Neural cell (in vitro differentiated cells): ENCODE measurements around the gene IGF1R. TPM values are rescaled to one million over a fixed set of nuclear protein-coding genes. Genes with fewer than 3 reads are reported as not detected.

Experiments
- H2AFZ ChIP-seq: fragments of 200-600, 300-800 bp; sonication (generic), shearing (Covaris generic); 2 replicates; pipeline ENCODE4 v1.6.0; 2014; ENCODE audit warnings: low read depth, mild to moderate bottlenecking, antibody characterized with exemption, low read length, moderate library complexity
- H3F3A ChIP-seq: fragments of 200-600 bp; shearing (Covaris generic); 2 replicates; pipeline ENCODE4 v1.6.1; 2016; ENCODE audit warnings: mild to moderate bottlenecking, moderate library complexity, mixed read lengths, antibody characterized with exemption, low read length; ENCODE audit not compliant: insufficient read depth, poor library complexity, severe bottlenecking
- H3K27ac ChIP-seq: fragments of 200-600, 300-800 bp; sonication (generic), shearing (Covaris generic); 2 replicates; pipeline ENCODE4 v1.5.1; 2014; ENCODE audit warnings: mild to moderate bottlenecking, low read length, moderate library complexity
- H3K27me3 ChIP-seq: fragments of 300-800, 200-600 bp; sonication (generic), shearing (Covaris generic); 2 replicates; pipeline ENCODE4 v1.6.0; 2014; ENCODE audit warnings: mild to moderate bottlenecking, low read depth, low read length, moderate library complexity; ENCODE audit not compliant: insufficient read depth
- H3K36me3 ChIP-seq: fragments of 300-800, 200-600 bp; sonication (generic), shearing (Covaris generic); 2 replicates; pipeline ENCODE4 v1.5.1; 2014; ENCODE audit warnings: mild to moderate bottlenecking, antibody characterized with exemption, low read length, moderate library complexity; ENCODE audit not compliant: insufficient read depth
- H3K4me2 ChIP-seq: fragments of 300-800, 200-600 bp; sonication (generic), shearing (Covaris generic); 2 replicates; pipeline ENCODE4 v1.6.0; 2014; ENCODE audit warnings: mild to moderate bottlenecking, low read length
- H3K4me3 ChIP-seq: fragments of 300-800, 200-600 bp; sonication (generic), shearing (Covaris generic); 2 replicates; pipeline ENCODE4 v1.5.1; 2014; ENCODE audit warnings: mild to moderate bottlenecking, low read length, moderate library complexity
- H3K79me2 ChIP-seq: fragments of 200-600 bp; shearing (Covaris generic); replicated peaks from 2 replicates; pipeline ENCODE4 v1.6.0; 2014; ENCODE audit warnings: mild to moderate bottlenecking, low read length, moderate library complexity; ENCODE audit not compliant: insufficient read depth
- H3K9ac ChIP-seq: fragments of 300-800, 200-600 bp; sonication (generic), shearing (Covaris generic); 2 replicates; pipeline ENCODE4 v1.6.1; 2016; ENCODE audit warnings: mild to moderate bottlenecking, low read length, mixed read lengths
- H3K9me2 ChIP-seq: fragments of 200-600 bp; shearing (Covaris generic); 2 replicates; pipeline ENCODE4 v1.6.1; 2016; ENCODE audit warnings: mild to moderate bottlenecking, low read length, mixed read lengths; ENCODE audit not compliant: insufficient read depth
- H3K9me3 ChIP-seq: fragments of 200-600, 300-800 bp; sonication (generic), shearing (Covaris generic); 2 replicates; pipeline ENCODE4 v1.6.1; 2016; ENCODE audit warnings: mild to moderate bottlenecking, mixed run types, low read length, moderate library complexity, mixed read lengths
- H4K20me1 ChIP-seq: fragments of 200-600 bp; shearing (Covaris generic); 2 replicates; pipeline ENCODE4 v1.6.1; 2016; ENCODE audit warnings: mild to moderate bottlenecking, mixed run types; ENCODE audit not compliant: insufficient read depth
- EP300 ChIP-seq: fragments of 450-650 bp; conservative IDR thresholded peaks from 2 replicates; pipeline ENCODE4 v1.6.1; 2014; ENCODE audit warnings: antibody characterized with exemption, mild to moderate bottlenecking, moderate library complexity; ENCODE audit not compliant: poor library complexity, severe bottlenecking
- EZH2 ChIP-seq: fragments of 200-600, 300-800 bp; shearing (Covaris generic), sonication (generic); IDR thresholded peaks from 2 replicates; pipeline ENCODE4 v1.6.1; 2014; ENCODE audit warnings: antibody characterized with exemption, low read length, borderline replicate concordance, mild to moderate bottlenecking; ENCODE audit not compliant: insufficient read depth, poor library complexity, severe bottlenecking
- MXI1 ChIP-seq: fragments of 450-650 bp; conservative IDR thresholded peaks from 2 replicates; pipeline ENCODE4 v1.6.1; 2014; ENCODE audit warnings: antibody characterized with exemption, mild to moderate bottlenecking; ENCODE audit not compliant: poor library complexity, severe bottlenecking
- POLR2AphosphoS5 ChIP-seq: IDR thresholded peaks from 2 replicates; pipeline ENCODE4 v1.6.1; 2012
- RAD21 ChIP-seq: fragments of 450-650 bp; conservative IDR thresholded peaks from 2 replicates; pipeline ENCODE4 v1.6.1; 2014; ENCODE audit warnings: antibody characterized with exemption, mild to moderate bottlenecking, moderate library complexity
- SMC3 ChIP-seq: fragments of 450-650 bp; conservative IDR thresholded peaks from 2 replicates; pipeline ENCODE4 v1.6.1; 2014; ENCODE audit warnings: antibody characterized with exemption, mild to moderate bottlenecking, moderate library complexity; ENCODE audit not compliant: poor library complexity
- TAF1 ChIP-seq: IDR thresholded peaks from 2 replicates; pipeline ENCODE4 v1.6.1; 2012; ENCODE audit warnings: low read depth
- polyA plus RNA-seq: library from polyadenylated mRNA; depleted of rRNA; stranded (reverse); fragments of >200 nt; gene quantifications from 2 replicates; pipeline ENCODE4 v1.2.3, GENCODE V29; 2014
- TF ChIP-seq, protein P1 (sequence below): IDR thresholded peaks from 2 replicates; pipeline ENCODE4 v1.6.1; 2012; ENCODE audit warnings: borderline replicate concordance
- TF ChIP-seq, protein P2 (sequence below): fragments of 450-650 bp; IDR thresholded peaks from 2 replicates; pipeline ENCODE4 v1.5.1; 2014; ENCODE audit warnings: antibody characterized with exemption, mild to moderate bottlenecking, moderate library complexity; ENCODE audit not compliant: poor library complexity, severe bottlenecking

The IGF1R gene
- polyA plus RNA-seq, 1 donor from 2014 or later, result 10.9 TPM

DNA sequence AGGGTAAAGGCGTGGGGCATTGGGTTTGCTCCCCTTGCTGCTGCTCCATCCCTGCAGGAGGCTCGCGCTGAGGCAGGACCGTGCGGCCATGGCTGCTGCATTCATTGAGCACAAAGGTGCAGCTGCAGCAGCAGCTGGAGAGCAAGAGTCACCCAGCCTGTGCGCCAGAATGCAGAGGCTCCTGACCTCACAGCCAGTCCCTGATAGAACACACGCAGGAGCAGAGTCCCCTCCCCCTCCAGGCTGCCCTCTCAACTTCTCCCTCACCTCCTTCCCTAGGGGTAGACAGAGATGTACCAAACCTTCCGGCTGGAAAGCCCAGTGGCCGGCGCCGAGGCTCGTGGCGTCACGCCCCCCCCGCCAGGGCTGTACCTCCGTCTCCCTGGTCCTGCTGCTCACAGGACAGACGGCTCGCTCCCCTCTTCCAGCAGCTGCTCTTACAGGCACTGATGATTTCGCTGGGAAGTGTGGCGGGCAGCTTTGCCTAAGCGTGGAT lies 312.3 kb downstream of the IGF1R start:
- peaks cover 29% of the 10 kb centered on the region for H3K36me3 ChIP-seq

DNA sequence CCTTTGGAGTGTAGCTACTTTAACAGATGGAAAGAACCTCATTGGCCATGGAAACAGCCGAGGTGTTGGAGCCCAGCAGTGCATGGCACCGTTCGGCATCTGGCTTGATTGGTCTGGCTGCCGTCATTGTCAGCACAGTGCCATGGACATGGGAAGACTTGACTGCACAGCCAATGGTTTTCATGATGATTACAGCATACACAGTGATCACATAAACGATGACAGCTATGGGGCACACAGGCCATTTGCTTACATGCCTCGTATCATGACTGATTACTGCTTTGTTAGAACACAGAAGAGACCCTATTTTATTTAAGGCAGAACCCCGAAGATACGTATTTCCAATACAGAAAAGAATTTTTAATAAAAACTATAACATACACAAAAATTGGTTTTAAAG lies 315.1 kb downstream of the IGF1R start:
- H3F3A ChIP-seq, result no peaks in the 10 kb centered on the region
- H3K4me3 ChIP-seq, result no peak overlapping the region
- no peaks in the 10 kb centered on the region for H3K79me2 ChIP-seq
- TF ChIP-seq EP300 (no peak), SMC3 (no peak), POLR2AphosphoS5 (no peak), EZH2 (no peak), TAF1 (no peak), RAD21 (no peak), MXI1 (no peak)
- TF ChIP-seq, protein P1, sequence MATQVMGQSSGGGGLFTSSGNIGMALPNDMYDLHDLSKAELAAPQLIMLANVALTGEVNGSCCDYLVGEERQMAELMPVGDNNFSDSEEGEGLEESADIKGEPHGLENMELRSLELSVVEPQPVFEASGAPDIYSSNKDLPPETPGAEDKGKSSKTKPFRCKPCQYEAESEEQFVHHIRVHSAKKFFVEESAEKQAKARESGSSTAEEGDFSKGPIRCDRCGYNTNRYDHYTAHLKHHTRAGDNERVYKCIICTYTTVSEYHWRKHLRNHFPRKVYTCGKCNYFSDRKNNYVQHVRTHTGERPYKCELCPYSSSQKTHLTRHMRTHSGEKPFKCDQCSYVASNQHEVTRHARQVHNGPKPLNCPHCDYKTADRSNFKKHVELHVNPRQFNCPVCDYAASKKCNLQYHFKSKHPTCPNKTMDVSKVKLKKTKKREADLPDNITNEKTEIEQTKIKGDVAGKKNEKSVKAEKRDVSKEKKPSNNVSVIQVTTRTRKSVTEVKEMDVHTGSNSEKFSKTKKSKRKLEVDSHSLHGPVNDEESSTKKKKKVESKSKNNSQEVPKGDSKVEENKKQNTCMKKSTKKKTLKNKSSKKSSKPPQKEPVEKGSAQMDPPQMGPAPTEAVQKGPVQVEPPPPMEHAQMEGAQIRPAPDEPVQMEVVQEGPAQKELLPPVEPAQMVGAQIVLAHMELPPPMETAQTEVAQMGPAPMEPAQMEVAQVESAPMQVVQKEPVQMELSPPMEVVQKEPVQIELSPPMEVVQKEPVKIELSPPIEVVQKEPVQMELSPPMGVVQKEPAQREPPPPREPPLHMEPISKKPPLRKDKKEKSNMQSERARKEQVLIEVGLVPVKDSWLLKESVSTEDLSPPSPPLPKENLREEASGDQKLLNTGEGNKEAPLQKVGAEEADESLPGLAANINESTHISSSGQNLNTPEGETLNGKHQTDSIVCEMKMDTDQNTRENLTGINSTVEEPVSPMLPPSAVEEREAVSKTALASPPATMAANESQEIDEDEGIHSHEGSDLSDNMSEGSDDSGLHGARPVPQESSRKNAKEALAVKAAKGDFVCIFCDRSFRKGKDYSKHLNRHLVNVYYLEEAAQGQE, result no peak
- TF ChIP-seq, protein P2, sequence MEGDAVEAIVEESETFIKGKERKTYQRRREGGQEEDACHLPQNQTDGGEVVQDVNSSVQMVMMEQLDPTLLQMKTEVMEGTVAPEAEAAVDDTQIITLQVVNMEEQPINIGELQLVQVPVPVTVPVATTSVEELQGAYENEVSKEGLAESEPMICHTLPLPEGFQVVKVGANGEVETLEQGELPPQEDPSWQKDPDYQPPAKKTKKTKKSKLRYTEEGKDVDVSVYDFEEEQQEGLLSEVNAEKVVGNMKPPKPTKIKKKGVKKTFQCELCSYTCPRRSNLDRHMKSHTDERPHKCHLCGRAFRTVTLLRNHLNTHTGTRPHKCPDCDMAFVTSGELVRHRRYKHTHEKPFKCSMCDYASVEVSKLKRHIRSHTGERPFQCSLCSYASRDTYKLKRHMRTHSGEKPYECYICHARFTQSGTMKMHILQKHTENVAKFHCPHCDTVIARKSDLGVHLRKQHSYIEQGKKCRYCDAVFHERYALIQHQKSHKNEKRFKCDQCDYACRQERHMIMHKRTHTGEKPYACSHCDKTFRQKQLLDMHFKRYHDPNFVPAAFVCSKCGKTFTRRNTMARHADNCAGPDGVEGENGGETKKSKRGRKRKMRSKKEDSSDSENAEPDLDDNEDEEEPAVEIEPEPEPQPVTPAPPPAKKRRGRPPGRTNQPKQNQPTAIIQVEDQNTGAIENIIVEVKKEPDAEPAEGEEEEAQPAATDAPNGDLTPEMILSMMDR, result no peak
- no peaks in the 10 kb centered on the region for H3K9me3 ChIP-seq
- no peaks in the 10 kb centered on the region for H4K20me1 ChIP-seq
- H3K9ac ChIP-seq, result no peak overlapping the region
- H3K36me3 ChIP-seq, result peaks cover 29% of the 10 kb centered on the region
- H3K27ac ChIP-seq, result no peak overlapping the region
- H3K4me2 ChIP-seq, result no peak overlapping the region
- no peaks in the 10 kb centered on the region for H3K27me3 ChIP-seq
- H3K9me2 ChIP-seq, result no peaks in the 10 kb centered on the region
- H2AFZ ChIP-seq, result no peak overlapping the region

More for the DNA sequence above, 312.3 kb downstream of the IGF1R start:
- Histone ChIP-seq H3K9me2 (no peaks in the 10 kb centered on the region), H3K9me3 (no peaks in the 10 kb centered on the region), H3K27ac (no peak overlapping the region), H3K79me2 (no peaks in the 10 kb centered on the region), H4K20me1 (no peaks in the 10 kb centered on the region), H2AFZ (no peak overlapping the region), H3K27me3 (no peaks in the 10 kb centered on the region), H3K4me2 (no peak overlapping the region), H3K4me3 (no peak overlapping the region), H3F3A (no peaks in the 10 kb centered on the region), H3K9ac (no peak overlapping the region)
- no peak for TF ChIP-seq EZH2
- no peak for TF ChIP-seq RAD21
- TF ChIP-seq, protein P2, result no peak
- TF ChIP-seq, protein P1, result no peak
- no peak for TF ChIP-seq POLR2AphosphoS5
- TF ChIP-seq SMC3, result no peak
- no peak for TF ChIP-seq MXI1
- no peak for TF ChIP-seq EP300
- no peak for TF ChIP-seq TAF1
